ENCODE measurements around the gene DGKD.
"Not testable (repeated sequence)": the region's sequence is repeated elsewhere in the genome, so short reads cannot be mapped to it uniquely, and the experiment has no call there.

Gene DGKD

DNA sequence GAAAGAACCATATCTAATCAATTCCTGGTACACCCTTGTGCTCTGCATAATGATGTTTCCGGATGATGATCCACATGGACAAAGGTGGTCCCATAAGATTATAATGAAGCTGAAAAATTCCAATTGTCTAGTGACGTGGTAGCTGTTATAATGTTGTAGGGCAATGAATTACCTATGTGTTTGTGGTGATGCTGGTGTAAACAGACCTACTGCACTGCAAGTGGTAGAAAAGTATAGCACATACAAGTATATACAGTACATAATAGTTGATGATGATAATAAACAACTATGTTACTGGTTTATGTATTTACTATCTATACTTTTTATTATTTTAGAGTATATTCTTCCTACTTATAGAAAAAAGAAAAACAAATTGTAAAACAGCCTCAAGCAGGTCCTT is 8.4 kb downstream of the DGKD start:
- DNase-seq (ENCODE audit: low read depth in 2 of 2): no peak

- DNase-seq (ENCODE audit: low read depth in 2 of 2): no peak
These were observed 9.5 kb downstream of the DGKD start for GRCh38 chr2:233363744-233364235.

GRCh38 chr2:233365861-233366520 is 11.7 kb downstream of the DGKD start:
- DNase-seq (ENCODE audit: low read depth in 2 of 2): no peak

- no peak for DNase-seq (ENCODE audit: low read depth in 2 of 2)
These were observed 13.3 kb downstream of the DGKD start for GRCh38 chr2:233367586-233367985.

GRCh38 chr2:233368756-233369155 is 14.5 kb downstream of the DGKD start:
- DNase-seq (ENCODE audit: low read depth in 2 of 2): no peak

DNA sequence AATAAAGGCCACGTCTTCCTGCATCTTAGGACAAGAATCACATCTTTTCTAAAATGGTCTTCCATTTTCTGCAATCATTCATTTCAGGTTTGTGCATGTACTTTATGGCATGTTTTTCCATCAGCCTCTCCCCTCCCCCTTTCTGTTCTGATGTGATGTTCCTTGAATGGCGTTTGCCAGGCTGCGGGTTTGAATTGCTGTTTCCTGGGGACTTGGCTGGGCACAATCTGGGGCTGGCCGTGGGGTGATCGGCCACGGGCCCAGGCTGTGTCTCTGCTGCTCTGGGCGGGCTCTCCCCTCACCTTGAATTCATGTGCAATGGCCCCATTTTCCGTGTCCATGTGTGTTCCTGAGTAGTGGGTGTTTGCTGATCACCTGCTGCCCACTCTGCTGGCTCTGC is 15.2 kb downstream of the DGKD start:
- DNase-seq (ENCODE audit: low read depth in 2 of 2): no peak

GRCh38 chr2:233369897-233370685 is 15.8 kb downstream of the DGKD start:
- no peak for DNase-seq (ENCODE audit: low read depth in 2 of 2)

DNA sequence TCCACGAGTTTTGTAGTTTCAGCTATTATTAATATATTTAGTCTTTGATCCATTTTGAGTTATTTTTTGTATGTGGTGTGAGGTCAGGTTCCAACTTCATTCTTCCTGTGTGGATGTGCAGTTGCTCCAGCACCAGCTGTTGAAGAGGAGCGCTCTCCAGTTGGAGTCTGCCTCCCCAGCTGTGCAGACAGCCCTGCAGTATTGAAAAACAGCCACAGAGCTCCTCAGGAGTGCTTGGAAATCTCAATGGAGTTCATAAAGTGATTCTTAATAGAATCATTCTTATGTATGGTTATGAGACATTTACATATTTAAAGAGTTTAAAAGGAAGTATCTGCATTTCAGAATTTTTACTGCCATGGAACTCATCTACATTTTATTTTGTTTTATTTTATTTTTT is 17.3 kb downstream of the DGKD start:
- no peak for DNase-seq (ENCODE audit: low read depth in 2 of 2)

- DNase-seq (ENCODE audit: low read depth in 2 of 2): no peak
These were observed 18.6 kb downstream of the DGKD start for GRCh38 chr2:233372855-233373254.

DNA sequence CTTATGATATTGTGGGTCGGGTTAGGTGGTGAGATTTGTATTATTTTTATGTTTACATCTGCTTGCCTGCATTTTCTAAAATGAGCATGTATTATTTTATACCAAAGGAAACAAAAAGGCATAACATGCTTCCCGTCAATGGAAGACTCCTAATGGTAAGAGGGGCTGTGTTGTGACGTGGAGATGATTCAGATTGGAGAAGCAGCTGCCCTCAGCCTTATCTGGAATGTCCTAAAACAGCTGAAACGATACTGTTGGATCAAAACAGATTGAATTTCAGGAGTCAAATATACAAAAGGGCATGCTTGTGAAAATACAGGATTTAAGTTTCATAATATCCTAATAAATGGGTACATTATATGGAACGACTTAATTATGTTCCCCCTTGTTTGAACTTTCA is 19.0 kb downstream of the DGKD start:
- DNase-seq (ENCODE audit: low read depth in 2 of 2): no peak

GRCh38 chr2:233374776-233375175 is 20.5 kb downstream of the DGKD start:
- DNase-seq (ENCODE audit: low read depth in 2 of 2): not testable (repeated sequence)

DNA sequence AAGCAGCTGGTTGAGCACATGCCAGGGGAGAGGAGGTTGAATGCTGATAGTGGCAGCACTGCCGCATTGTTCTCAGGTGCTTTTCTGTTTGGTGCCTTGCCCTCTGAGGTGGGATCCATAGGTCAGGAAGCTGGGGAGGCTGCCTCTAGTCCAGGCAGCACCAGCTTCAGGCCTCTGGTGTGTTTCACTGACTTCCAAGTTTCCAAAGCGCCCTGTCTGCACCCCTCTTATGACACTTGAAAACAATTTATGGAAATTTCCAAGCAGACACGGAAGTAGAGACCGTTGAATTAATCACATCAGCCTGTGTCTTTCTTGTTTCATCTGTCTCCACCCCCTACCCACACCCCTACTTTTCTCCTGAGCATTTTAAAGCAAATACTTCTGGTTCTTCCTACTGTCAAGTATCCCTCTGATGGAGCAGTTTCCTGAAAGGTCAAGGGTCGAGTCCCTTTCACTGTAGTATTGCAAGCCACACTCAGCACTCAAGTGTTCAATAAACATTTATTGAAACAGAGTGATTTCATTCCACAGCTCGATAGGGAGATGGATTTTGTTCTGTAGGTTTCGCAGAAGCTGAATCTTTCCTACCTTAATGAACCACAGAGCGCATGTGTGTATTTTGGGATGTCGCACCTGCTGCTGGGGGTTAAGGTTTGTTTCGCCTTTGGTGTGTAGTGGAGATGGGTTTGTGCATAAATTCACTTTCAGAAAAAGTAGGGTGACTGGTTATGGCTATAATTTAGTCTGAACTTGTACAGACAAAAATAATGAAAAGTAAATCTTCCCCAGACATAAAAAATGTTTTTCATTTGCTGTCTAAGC is 21.4 kb downstream of the DGKD start:
- no peak for DNase-seq (ENCODE audit: low read depth in 2 of 2)

DNA sequence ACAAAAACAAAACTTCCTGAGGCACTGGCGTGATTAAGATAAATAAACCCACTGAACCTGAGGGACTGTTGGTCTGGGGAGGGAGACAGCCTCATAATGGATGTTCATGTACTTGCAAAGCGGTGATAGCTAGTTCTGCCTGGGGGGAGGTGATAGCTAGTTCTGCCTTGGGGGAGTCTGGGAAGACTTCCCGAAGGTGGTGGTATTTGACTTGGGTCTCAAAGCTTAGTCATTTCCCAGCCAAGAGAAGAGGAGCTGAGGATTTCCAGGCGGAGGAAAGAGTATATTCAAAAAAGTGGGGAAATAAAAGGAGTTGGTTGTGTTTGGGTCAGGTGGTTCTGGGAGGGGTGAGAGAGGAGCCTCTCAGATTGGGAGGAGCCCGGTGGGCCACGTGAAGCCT is 24.7 kb downstream of the DGKD start:
- no peak for DNase-seq (ENCODE audit: low read depth in 2 of 2)

- DNase-seq (ENCODE audit: low read depth in 2 of 2): no peak
These were observed 25.1 kb downstream of the DGKD start for GRCh38 chr2:233379441-233379840.

DNA sequence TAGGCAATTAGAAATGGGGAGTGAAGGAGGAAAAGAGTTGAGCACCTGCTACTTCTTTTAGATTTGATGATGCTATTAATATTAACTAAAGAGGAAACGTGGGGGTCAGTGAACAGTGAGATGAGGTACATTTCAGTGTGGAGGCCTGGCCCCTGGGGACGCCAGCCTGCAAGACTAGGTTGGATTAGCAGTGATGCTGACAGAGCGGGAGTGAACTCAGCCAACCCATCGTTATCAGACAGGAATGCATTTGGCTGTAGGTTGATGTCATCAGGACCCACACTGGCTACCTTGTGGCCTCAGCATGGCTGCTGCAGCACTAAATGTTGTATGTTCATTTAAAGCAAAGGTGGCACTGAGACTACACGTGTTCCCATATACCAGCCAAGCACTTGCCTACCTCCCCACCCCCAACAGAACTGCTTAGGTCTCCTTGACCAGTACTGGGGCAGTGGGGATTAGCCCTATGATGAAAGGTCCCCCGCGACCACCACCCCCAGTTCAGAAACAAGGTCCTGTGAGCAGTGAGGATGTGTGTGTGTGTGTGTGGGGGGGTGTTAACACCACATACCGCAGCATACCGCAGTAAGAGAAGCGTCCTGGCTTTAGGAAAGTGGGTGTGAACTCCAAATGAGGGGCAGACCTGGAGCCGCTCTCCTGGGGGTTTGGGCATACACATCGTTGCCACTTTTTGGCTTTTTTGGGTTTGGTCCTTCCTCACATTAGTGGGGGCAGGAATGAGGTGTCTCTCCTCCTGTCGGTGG is 26.0 kb downstream of the DGKD start:
- DNase-seq (ENCODE audit: low read depth in 2 of 2): no peak

GRCh38 chr2:233380995-233381637 is 26.8 kb downstream of the DGKD start:
- no peak for DNase-seq (ENCODE audit: low read depth in 2 of 2)

DNA sequence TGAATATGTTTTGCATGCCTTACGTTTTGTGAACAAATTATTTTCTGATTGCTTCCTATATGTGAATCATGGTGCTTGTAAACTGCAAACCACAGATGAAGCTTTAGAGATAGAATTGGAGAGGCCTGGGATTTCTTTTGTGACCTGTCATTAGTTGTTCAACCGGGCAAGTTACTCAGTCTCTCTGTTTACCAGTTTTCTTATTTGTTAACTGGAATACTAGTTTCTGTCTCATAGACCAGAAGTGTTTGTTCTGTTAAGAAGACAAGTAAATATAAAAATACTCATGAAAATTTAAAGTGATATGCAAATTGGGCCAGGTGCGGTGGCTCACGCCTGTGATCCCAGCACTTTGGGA is 27.3 kb downstream of the DGKD start:
- DNase-seq (ENCODE audit: low read depth in 2 of 2): no peak

DNA sequence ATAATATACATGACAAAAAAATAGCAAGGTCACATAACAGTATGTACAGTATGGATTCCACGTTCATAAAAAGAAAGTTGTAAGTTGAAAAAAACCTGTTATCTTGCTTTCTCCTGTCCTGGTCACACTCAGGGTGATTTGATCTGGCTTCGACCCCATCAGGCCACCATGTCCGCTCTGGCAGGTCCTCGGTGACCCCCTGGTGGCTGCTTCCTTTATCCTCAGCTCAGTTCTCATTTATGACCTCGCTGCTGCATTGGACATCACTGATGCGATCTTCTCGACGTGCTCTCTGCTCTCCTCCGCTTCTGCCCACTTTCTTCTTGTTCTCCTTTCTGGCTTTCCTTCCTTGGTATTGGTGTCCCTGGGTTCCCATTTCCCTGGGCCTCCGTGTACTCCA is 29.7 kb downstream of the DGKD start:
- no peak for DNase-seq (ENCODE audit: low read depth in 2 of 2)

DNA sequence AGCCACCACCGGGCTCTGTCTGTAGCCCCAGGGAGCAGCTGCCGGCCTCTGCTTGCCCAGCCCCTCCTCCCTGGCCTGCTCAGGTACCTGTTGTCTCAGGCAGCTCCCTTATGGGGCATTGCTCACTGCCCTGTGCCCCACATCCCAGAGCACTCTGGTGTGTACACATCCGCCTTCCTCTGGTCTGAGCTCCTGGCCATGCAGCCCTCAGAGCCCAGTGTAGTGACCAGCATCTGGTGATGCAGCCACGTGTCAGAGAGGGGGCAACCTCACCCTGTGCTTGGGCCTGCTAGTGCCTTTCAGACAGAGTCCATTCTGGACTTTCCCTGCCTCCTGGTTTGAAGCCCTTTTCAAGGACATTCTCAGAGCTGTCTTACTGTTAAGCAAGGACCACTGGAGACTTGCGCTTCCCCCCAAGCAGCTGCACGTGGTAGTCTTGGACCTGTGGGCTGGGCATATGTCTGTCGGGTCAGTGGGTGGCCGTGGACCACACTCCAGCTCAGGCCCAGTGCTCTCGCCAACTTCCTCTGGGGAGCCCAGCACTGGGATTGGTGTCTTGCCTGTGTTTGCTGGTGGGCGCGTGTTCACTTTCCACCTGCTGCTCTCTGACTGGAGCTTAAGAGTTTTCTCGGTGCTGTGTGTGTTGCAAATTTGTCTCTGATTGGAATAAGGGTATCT is 30.7 kb downstream of the DGKD start:
- no peak for DNase-seq (ENCODE audit: low read depth in 2 of 2)

GRCh38 chr2:233385489-233386044 is 31.3 kb downstream of the DGKD start:
- no peak for DNase-seq (ENCODE audit: low read depth in 2 of 2)
